ENCODE results near the gene SURF2.
A peak's percentile ranks its signal among the peaks of the same experiment; 100 is the strongest.
"Not testable (repeated sequence)": the region's sequence is repeated elsewhere in the genome, so short reads cannot be mapped to it uniquely, and the experiment has no call there.

SURF2 gene

DNA sequence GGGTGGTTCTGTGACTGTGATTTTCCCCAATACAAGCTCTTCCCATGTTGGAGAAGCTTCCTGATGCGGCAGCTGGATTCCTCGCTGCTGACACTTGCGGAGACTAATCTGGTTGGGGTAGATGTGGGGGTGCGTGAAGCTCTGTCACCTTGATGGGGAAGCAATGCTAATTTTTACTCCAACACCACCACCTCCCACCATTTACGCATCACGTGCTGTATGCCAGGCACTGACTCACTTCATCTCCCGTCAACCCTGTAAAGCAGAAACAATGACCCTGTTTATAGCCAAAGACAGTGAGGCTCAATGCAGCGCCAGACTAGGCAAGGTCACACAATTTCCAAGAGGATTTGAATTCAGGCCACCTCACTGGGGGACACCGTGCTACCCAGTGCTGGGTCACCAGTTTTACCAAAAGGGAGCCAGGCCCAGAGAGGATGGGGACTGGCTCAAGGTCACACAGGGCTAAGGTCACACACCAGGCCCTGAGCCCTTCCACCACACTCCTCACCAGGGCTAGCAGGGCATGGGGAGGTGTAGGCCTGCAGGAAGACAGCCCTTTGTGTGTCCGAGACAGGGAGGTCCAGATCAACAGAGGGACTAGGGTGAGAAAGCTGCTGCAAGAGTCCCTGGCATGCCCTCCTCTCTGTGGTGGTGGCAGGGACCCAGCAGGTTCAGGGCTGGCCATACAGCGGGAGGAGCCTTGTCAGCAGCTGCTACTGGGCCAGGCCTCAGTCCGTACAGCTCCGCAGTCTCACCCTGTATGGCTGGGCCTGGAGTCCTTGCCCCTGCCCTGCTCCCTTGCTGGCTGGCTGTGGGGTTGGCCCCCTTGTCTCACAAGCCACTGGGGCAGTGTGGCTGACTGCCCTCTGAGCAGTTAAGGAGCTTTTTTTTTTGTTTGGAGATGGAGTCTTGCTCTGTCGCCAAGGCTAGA is 23.1 kb downstream of the SURF2 start:
- DNase-seq: no peak

DNA sequence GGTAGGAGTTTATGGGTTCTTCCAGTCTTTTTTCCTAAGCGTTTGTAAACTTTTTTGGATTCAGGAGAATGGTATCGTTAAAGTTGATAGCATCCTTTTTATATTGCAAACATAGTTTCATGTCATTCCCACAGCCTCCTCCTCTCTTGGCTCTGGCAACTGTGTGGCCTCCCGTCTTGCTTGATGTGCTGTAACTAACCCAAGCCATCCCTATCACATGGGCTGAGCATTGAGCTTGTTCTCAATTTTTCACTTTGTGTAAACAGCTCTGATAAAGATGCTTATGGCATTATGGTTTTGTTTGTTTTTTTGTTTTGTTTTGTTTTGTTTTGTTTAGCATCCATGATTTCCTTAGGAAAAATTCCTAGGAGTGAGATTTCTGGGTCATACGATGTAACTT is 24.4 kb downstream of the SURF2 start:
- no peak for DNase-seq

DNA sequence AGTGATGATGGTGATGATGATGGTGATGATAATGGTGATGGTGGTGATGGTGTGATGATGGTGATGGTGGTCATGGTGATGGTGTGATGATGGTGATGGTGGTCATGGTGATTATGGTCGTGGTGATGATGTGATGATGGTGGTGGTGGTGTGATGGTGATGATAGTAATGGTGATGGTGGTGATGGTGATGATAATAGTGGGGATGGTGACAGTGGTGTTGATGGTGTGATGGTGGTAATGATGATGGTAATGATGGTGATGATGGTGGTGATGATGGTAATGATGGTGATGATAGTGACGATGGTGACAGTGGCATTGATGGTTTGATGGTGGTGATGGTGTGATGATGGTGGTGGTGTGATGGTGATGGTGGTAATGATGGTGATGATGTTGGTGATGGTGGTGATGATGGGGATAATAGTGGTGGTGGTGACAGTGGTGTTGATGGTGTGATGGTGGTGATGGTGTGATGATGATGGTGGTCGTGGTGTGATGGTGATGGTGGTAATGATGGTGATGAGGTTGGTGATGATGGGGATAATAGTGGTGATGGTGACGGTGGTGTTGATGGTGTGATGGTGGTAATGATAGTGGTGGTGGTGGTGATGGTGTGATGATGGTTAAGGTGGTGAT is 26.3 kb downstream of the SURF2 start:
- no peak for DNase-seq

DNA sequence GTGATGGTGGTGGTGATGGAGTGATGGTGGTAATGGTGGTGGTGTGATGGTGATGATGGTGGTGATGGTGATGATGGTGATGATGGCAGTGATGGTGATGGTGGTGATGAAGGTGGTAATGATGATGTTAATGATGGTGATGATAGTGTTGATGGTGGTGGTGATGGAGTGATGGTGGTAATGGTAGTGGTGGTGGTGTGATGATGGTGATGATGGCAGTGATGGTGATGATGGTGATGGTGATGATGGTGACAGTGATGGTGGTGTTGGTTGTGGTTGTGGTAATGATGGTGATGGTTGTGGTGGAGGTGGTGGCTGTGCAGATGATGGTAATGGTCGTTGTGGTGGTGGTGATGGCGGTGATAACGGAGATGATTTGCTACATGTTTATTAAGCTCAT is 27.1 kb downstream of the SURF2 start:
- DNase-seq: no peak

DNA sequence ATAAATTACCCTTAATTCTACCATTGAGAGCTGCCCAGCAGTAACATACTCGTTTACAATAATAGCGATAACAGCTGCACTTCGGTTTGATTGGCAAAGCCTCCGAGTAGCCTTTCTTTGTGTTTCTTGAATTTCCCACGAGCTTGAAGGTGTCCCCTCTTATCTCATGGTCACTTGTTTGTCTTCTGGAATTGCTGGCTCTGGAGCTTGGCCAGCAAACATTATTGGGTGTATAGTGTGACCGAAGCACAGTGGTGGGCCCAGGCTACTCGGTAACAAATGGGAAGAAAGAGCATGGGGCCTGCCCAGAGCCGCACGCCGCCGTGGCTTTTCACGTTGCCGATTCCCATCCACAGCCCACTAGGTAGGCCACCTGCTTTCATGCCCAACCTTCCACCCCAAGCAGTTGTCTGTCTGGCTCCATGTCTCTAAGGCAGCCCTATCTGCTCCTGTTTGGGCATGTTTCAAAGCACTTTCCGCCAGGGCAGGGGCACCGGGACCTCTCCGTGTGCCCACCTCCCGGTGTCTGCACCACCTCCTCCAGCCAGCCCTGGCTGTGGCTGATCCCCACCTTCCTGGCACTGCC is 28.5 kb downstream of the SURF2 start:
- DNase-seq: no peak

DNA sequence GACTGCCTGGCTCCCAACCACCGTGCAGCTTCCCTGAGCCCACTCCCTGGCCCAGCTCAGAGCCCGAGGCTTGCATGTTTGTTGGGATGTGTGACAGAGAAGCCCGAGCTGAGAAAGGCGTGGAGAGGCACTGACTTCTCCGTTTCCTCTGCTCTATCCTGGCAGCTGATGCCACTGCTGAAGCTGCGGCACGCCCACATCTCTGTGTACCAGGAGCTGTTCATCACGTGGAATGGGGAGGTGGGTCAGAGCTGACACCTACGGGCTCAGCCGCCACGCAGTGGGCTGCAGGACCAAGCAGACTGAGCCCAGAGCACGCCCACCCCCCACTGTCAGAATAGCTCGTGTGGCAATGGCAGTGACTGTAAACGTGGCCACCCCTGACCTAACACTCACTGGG is 29.1 kb downstream of the SURF2 start:
- DNase-seq: no peak

DNA sequence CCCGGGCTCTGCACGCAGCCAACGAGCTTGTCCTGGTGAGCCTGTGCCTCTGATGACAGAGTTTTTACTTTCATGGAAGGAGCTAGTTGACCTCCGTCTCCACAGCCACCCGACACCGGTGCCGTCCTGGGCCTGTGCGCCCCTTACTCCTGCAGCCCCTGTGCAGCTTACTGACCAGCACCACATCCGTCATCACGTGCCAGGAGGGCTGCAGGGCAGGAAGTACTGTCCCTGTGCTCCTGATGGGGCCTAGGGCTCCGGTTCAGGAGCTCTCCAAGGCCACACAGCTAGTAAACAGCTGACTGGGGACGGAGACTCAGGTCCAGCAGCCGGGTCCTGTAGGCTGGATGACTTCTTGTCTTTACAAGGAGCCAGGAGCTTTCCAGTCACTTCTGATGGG is 30.0 kb downstream of the SURF2 start:
- no peak for DNase-seq

DNA sequence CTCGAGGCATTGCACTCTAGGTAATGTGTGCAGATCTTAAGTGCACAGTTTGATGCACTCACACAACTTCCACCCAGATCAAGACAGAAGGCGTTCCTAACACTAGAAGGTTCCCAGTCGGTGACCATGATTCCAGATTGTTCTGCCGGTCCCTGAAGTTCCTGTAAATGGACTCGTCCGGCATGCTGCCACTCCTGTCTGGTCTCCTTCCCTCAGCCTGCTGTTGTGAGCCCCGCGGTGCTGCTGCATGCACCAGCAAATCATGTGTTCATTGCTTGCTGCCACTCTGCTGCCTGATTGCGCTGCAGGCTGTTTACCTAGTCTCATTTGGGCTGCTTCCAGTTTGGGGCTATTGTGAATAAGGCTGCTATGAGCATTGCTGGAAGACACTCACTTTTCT is 31.3 kb downstream of the SURF2 start:
- DNase-seq: no peak

DNA sequence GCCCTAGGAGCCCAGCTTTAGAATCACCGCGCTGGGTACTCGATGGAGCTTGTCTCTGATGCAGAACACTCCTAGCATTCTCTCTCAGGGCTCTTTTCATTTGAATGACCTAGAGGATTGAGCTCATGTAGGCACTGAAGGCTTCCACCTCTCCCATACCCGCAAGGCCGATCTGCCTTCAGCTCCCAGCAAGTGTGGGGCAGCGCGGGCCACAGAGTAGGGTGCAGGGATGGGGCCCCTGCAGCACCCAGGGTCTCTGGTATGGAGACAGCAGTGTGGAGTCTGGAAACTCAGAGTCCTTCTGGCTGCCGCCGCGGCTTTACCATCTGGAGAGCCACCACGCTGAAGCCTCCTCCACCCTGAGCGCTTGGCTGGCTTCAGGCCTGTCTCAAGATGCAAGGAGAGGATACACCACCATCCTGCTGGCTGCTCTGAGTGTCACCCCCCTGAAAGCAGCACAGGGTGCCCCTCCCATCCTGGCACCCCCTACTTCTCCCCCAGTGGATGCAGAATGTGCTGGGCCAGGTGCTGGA is 32.7 kb downstream of the SURF2 start:
- DNase-seq: no peak

DNA sequence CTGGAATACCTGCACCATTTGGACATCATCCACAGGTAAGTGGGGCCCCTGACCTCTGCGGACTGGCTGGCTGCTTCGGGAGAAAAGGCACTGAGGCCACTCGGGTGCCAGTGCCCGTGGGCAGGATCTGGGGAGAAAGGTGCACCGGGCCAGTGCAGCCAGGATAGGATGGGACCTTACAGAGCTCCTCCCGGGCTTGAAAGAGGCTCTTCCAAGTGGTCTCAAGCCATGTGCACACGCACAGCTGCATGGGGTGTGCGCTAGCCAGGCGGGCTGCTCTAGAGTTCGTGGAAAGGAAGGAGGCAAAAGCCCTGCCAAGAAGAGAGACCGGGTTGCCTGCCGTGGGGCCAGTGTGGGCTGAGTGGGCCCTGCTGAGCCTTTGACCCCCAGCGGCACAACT is 33.2 kb downstream of the SURF2 start:
- no peak for DNase-seq

DNA sequence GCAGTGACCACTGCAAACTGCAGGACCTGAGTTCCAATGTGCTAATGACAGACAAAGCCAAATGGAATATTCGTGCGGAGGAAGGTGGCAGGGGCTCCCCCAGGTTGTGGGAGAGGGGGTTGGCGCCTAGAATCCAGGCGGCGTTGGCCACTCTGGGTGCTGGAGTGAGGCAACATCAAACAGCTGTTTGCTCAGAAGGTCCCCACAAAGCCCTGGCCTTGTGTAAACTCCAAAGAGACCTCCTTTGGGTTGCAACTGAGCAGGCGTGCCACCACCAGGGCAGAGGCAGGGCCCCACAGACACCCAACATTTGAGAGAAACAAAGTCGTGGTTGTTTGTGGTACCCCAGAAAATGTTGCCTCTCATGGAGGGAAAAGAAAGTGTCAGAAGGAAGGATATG is 34.4 kb downstream of the SURF2 start:
- no peak for DNase-seq

DNA sequence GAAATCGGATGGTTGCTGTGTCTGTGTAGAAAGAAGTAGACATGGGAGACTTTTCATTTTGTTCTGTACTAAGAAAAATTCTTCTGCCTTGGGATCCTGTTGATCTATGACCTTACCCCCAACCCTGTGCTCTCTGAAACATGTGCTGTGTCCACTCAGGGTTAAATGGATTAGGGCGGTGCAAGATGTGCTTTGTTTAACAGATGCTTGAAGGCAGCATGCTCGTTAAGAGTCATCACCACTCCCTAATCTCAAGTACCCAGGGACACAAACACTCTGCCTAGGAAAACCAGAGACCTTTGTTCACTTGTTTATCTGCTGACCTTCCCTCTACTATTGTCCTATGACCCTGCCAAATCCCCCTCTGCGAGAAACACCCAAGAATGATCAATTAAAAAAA is 35.1 kb downstream of the SURF2 start:
- not testable (repeated sequence) for DNase-seq

DNA sequence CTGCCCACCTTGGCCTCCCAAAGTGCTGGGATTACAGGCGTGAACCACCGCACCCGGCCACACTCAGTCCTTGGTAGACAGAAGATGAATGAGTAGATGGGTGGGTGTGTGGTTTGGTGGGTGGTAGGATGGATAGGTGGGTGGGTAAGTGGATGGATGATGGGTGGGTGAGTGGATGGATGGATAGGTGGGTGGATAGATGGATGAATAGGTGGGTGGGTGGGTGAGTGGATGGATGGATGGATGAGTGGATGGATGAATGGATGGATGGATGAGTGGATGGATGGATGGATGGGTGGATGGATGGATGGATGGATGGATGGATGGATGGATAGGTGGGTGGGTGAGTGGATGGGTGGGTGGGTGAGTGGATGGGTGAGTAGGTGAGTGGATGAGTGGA is 36.0 kb downstream of the SURF2 start:
- not testable (repeated sequence) for DNase-seq

DNA sequence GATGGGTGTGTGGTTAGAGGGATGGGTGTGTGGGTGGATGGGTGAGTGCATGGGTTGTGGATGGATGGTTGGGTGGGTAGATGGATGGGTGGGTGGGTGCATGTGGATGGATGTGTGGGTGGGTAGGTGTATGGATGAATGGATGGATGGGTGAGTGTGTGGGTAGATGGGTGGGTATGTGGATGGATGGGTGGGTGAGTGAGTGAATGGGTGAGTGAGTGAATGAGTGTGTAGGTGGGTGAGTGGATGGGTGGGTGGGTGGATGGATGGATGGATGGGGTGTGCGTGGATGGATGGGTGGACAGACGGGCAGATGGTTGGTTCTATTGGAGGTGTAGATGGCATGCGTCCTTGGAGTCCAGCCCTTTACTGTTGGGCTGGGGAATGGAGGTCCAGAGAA is 37.0 kb downstream of the SURF2 start:
- no peak for DNase-seq

DNA sequence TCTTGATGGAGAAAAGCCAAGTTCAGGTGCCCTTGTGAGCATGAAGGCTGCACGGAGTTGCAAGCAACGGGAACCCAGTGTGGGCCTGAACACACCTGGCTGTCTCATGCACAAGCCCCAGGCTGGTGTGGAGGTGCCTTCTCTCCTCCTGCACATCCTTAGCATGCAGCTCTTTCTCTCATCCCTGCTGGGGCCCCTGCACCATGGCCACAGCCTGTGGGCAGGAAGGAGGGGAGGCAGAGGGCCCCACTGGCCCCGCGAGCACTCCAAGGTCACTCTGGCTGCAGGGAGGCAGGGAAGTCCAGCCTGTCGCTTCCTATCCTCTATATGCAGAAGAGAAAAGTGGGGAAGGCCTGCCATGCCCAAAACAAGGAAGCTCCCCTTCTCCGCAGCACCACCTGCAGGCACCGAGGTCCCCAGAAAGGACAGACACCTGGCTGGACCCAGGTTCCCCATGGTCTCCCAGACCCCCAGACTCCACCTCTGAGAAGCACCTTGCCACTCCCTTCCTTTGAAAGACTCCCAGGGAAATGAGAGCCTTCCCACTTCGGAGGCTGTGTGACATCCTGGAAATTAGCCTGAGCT is 38.4 kb downstream of the SURF2 start:
- DNase-seq: no peak

DNA sequence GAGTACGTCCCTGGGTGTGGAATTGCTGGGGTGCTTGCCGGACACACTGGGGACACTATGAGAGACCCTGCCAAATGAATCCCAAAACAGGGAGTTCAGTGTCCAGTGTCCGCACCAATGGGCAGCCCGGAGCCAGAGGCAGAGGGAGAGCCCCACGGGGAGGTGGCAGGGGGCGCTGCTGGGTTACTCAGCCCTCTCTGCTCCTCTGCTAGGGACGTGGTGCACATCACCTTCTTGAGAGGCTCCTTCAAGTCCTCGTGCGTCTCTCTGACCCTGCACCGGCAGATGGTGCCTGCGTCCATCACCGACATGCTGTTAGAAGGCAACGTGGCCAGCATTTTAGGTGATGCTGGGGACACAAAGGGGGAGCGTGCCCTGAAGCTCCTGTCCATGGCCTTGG is 40.6 kb downstream of the SURF2 start:
- DNase-seq: no peak

DNA sequence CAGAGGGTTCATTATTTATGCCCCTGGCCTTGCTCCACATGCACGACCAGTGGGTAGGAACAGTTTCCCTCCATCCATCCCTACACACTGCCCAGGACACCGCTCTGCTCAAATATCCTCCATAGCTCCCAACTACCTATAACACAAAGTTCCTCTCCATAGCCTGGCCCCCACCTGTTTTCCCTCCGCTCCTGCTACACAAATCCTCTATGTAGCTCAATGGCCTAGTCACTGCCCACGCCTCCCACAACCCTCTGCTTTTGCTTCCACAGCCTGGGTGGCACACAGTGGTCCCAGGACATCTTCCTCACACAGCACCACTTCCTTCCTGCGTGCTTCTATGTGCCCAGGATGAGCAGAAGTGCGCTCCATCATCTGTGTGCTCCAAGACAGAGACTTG is 41.0 kb downstream of the SURF2 start:
- no peak for DNase-seq

DNA sequence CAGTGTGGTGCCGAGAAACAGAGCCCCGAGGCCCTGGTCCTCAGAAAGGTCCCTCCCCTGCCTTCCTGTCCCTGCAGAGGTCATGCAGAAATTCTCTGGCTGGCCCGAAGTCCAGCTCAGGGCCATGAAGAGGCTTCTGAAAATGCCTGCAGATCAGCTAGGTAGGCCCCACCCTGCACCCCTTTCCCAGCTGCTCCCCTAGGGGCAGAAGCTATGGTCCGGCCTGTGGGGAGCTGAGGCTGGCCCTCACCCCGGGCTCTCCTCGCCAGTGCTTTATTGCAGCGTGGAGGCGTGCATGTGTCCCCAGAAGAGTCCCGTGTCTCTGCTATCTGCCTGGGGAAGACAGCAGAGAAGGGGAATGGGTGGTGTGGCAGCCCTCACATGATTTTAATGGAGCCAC is 41.5 kb downstream of the SURF2 start:
- DNase-seq: no peak

DNA sequence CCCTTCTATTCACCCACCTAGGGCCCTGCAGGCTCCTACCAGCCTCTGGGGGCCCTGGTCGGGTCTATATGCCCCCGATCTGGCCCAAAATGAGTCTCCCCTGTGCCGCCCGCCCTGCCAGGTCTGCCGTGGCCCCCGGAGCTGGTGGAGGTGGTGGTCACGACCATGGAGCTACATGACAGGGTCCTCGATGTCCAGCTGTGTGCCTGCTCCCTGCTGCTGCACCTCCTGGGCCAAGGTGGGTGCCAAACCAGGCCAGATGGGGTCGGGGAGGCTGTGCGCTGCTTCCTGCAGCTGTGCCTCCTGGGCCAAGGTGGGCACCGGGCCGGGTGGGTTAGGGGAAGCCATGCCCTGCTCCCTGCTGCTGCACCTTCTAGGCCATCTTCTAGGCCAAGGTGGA is 43.9 kb downstream of the SURF2 start:
- DNase-seq: no peak

DNA sequence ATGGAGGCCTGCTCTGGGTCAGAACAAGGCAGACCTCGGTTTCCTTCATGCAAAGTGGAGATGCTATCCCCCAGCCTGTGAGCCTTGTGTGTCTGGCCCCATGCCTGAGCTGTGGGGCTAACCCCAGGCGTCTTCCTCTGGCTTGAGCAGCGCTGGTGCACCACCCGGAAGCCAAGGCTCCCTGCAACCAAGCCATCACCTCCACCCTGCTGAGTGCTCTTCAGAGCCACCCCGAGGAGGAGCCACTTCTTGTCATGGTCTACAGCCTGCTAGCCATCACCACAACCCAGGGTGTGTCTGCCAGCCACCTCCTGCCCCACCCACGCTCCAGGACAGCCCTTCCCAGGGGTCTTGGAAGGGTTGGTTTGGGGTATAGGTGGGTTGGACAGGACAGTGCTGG is 45.2 kb downstream of the SURF2 start:
- DNase-seq: no peak

DNA sequence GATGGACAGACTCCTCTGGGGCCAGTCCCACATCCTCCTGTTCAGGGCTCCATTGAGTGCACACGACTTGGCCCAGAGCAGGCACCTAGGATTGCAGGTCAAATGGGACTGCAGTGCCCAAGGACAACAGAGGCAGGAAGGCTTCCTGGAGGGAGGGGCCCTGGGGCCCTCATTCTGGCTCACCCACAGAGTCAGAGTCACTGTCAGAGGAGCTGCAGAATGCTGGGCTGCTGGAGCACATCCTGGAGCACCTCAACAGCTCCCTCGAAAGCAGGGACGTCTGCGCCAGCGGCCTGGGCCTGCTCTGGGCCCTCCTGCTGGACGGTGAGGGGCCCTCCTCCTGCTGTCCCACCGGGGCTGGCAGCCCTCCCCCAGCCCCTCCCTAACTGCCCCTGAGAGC is 46.3 kb downstream of the SURF2 start:
- no peak for DNase-seq

DNA sequence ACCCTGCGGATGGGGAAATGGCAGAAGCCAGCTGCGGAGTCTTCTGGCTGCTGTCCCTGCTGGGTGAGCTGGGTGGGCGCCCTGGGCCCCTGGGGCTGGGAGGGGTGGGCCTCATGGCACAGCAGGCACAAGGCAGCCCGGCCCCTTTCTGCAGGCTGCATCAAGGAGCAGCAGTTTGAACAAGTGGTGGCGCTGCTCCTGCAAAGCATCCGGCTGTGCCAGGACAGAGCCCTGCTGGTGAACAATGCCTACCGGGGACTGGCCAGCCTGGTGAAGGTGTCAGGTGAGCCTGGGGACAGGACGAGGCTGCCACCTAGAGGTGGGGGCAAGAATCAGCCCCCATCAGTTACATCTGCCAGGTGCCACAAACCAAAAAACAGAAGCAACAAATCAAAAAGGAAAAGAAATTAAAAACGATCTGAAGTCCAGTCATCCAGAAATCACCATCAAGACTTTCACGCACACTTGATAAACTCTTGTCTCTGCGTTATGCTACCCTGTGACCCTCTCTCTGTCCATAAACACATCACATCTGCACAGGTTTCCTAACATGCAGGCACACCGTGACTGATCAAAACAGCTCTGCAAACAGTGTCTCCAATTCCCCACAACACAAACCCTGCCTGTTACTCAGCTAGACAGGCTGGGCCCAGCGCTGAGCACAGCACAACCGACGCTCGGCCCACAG is 47.6 kb downstream of the SURF2 start:
- DNase-seq: peak; percentile 37

DNA sequence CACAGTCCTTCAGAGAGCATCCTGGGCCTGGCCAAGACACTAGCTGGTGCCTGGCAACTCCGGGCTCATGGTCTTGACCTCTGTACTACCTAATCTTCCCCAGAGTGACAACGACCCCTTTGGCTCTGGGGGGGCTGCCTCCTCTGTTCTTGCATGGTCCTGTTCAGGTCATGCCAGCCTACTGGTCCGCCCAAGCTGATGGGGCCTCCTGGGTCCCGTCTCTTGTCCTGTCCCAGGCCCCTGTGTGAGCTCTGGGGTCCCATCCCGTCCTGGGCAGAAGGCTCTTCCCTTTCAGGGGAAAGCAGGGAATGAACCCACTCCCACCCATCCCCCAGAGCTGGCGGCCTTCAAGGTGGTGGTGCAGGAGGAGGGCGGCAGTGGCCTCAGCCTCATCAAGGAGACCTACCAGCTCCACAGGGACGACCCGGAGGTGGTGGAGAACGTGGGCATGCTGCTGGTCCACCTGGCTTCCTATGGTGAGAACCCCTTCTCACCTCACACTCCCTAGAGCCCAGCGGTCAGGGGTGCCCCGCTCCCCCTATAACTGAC is 48.2 kb downstream of the SURF2 start:
- no peak for DNase-seq
